H1 (cell line): ENCODE measurements around the gene MYLK. TPM values are rescaled to one million over a fixed set of nuclear protein-coding genes. Genes with fewer than 3 reads are reported as not detected.

Source experiments
- MAFK ChIP-seq: IDR thresholded peaks from 2 replicates; pipeline ENCODE4 v1.6.1; 2012; ENCODE audit warnings: low read depth, mild to moderate bottlenecking, improper control_type of control experiment, low read length
- NRF1 ChIP-seq: IDR thresholded peaks from 2 replicates; pipeline ENCODE4 v1.6.1; 2011; ENCODE audit warnings: mild to moderate bottlenecking, low read depth, low read length, improper control_type of control experiment
- polyA plus RNA-seq, 7 experiments: library from polyadenylated mRNA; depleted of rRNA in 3 of 7; stranded (reverse) in 5 of 7; unstranded in 2 of 7; fragments of >200 nt in 5 of 7; fragments of 200-250 nt in 2 of 7; gene quantifications; 1 replicate in 5 of 7; 2 replicates in 1 of 7; 4 replicates in 1 of 7; pipeline versions ENCODE4 v1.2.1 to v1.2.3, GENCODE V29; 2011 to 2013; ENCODE audit warnings: missing spikeins in 2 of 7, mixed read lengths in 2 of 7
- total RNA-seq: library from RNA; stranded (reverse); fragmentation: NEBNext Ultra II Directional; extraction: Animal tissue kit (Norgen Biotek cat#: 25700); gene quantifications from 2 replicates; pipeline ENCODE4 v1.2.1, GENCODE V29; 2021
- TF ChIP-seq, protein P1 (sequence below): fragments of 300-600 bp; sonication (generic); IDR thresholded peaks from 2 replicates; pipeline ENCODE4 v1.7.1; 2012; ENCODE audit warnings: low read length, moderate library complexity, mild to moderate bottlenecking, inconsistent platforms; ENCODE audit not compliant: insufficient replicate concordance

Gene MYLK
- total and polyA plus RNA-seq, 2 of the 8 experiments (the other 6 are each of a cell fraction or from before 2014, with no cell fraction given): 11.6 to 21.3 TPM

DNA sequence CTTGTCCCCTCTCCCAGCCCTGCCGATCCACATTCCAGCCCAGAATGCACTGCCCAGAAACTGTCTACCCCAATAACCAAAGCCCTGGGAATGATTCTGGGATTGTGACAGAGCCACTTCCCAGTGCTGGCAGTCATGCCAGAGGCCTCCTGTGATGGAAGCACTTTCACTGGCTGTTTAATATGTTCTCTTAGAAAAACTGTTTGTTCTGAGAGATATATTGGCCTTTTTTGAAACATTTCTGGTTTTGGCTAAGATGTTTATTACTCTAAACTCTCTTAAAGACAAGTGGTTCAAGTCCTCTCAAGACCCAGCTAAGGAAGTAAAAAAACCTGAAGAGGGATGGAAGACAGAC lies 225.3 kb downstream of the MYLK start (continued):
- TF ChIP-seq, protein P1, sequence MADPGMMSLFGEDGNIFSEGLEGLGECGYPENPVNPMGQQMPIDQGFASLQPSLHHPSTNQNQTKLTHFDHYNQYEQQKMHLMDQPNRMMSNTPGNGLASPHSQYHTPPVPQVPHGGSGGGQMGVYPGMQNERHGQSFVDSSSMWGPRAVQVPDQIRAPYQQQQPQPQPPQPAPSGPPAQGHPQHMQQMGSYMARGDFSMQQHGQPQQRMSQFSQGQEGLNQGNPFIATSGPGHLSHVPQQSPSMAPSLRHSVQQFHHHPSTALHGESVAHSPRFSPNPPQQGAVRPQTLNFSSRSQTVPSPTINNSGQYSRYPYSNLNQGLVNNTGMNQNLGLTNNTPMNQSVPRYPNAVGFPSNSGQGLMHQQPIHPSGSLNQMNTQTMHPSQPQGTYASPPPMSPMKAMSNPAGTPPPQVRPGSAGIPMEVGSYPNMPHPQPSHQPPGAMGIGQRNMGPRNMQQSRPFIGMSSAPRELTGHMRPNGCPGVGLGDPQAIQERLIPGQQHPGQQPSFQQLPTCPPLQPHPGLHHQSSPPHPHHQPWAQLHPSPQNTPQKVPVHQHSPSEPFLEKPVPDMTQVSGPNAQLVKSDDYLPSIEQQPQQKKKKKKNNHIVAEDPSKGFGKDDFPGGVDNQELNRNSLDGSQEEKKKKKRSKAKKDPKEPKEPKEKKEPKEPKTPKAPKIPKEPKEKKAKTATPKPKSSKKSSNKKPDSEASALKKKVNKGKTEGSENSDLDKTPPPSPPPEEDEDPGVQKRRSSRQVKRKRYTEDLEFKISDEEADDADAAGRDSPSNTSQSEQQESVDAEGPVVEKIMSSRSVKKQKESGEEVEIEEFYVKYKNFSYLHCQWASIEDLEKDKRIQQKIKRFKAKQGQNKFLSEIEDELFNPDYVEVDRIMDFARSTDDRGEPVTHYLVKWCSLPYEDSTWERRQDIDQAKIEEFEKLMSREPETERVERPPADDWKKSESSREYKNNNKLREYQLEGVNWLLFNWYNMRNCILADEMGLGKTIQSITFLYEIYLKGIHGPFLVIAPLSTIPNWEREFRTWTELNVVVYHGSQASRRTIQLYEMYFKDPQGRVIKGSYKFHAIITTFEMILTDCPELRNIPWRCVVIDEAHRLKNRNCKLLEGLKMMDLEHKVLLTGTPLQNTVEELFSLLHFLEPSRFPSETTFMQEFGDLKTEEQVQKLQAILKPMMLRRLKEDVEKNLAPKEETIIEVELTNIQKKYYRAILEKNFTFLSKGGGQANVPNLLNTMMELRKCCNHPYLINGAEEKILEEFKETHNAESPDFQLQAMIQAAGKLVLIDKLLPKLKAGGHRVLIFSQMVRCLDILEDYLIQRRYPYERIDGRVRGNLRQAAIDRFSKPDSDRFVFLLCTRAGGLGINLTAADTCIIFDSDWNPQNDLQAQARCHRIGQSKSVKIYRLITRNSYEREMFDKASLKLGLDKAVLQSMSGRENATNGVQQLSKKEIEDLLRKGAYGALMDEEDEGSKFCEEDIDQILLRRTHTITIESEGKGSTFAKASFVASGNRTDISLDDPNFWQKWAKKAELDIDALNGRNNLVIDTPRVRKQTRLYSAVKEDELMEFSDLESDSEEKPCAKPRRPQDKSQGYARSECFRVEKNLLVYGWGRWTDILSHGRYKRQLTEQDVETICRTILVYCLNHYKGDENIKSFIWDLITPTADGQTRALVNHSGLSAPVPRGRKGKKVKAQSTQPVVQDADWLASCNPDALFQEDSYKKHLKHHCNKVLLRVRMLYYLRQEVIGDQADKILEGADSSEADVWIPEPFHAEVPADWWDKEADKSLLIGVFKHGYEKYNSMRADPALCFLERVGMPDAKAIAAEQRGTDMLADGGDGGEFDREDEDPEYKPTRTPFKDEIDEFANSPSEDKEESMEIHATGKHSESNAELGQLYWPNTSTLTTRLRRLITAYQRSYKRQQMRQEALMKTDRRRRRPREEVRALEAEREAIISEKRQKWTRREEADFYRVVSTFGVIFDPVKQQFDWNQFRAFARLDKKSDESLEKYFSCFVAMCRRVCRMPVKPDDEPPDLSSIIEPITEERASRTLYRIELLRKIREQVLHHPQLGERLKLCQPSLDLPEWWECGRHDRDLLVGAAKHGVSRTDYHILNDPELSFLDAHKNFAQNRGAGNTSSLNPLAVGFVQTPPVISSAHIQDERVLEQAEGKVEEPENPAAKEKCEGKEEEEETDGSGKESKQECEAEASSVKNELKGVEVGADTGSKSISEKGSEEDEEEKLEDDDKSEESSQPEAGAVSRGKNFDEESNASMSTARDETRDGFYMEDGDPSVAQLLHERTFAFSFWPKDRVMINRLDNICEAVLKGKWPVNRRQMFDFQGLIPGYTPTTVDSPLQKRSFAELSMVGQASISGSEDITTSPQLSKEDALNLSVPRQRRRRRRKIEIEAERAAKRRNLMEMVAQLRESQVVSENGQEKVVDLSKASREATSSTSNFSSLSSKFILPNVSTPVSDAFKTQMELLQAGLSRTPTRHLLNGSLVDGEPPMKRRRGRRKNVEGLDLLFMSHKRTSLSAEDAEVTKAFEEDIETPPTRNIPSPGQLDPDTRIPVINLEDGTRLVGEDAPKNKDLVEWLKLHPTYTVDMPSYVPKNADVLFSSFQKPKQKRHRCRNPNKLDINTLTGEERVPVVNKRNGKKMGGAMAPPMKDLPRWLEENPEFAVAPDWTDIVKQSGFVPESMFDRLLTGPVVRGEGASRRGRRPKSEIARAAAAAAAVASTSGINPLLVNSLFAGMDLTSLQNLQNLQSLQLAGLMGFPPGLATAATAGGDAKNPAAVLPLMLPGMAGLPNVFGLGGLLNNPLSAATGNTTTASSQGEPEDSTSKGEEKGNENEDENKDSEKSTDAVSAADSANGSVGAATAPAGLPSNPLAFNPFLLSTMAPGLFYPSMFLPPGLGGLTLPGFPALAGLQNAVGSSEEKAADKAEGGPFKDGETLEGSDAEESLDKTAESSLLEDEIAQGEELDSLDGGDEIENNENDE: no peak
- TF ChIP-seq NRF1 (no peak), MAFK (no peak)
